H9 (cell line): Measurements from ENCODE around the gene KCTD16. TPM values are rescaled to one million over a fixed set of nuclear protein-coding genes. Genes with fewer than 3 reads are reported as not detected.

Experiments used
- DNase-seq: peaks from one replicate; pipeline ENCODE4 v3.0.0-alpha.2; 2017
- H2AFZ ChIP-seq: one replicate; pipeline ENCODE4 v1.6.1; 2013; ENCODE audit warnings: mild to moderate bottlenecking, low read length, control low read depth, moderate library complexity
- H2AK5ac ChIP-seq: 2 replicates; pipeline ENCODE4 v1.6.1; 2013; ENCODE audit warnings: low read length, control low read depth, mixed read lengths; ENCODE audit not compliant: insufficient read length
- H2BK120ac ChIP-seq: one replicate; pipeline ENCODE4 v1.6.1; 2013; ENCODE audit warnings: low read depth, mild to moderate bottlenecking, low read length, control low read depth, inconsistent platforms; ENCODE audit not compliant: poor library complexity, severe bottlenecking
- H2BK12ac ChIP-seq: 2 replicates; pipeline ENCODE4 v1.6.1; 2013; ENCODE audit warnings: low read length, control low read depth, mixed read lengths, low read depth; ENCODE audit not compliant: insufficient read length
- H2BK15ac ChIP-seq: 2 replicates; pipeline ENCODE4 v1.6.1; 2013; ENCODE audit warnings: low read depth, low read length, control low read depth
- H2BK20ac ChIP-seq: one replicate; pipeline ENCODE4 v1.6.1; 2013; ENCODE audit warnings: low read depth, mild to moderate bottlenecking, low read length, control low read depth, inconsistent platforms; ENCODE audit not compliant: poor library complexity, severe bottlenecking
- H2BK5ac ChIP-seq: 2 replicates; pipeline ENCODE4 v1.6.1; 2013; ENCODE audit warnings: low read length, control low read depth, mixed read lengths; ENCODE audit not compliant: insufficient read length
- H3K14ac ChIP-seq: 2 replicates; pipeline ENCODE4 v1.6.1; 2013; ENCODE audit warnings: low read length, control low read depth; ENCODE audit not compliant: insufficient read depth
- H3K18ac ChIP-seq: 2 replicates; pipeline ENCODE4 v1.6.1; 2013; ENCODE audit warnings: low read depth, mild to moderate bottlenecking, mixed read lengths, low read length, control low read depth; ENCODE audit not compliant: insufficient read length
- H3K23ac ChIP-seq: 2 replicates; pipeline ENCODE4 v1.6.1; 2013; ENCODE audit warnings: low read length, control low read depth, mixed read lengths, low read depth; ENCODE audit not compliant: insufficient read length
- H3K23me2 ChIP-seq: 2 replicates; pipeline ENCODE4 v1.6.1; 2013; ENCODE audit warnings: low read depth, mild to moderate bottlenecking, mixed read lengths, low read length, control low read depth; ENCODE audit not compliant: insufficient read length, poor library complexity, severe bottlenecking
- H3K27ac ChIP-seq: 2 replicates; pipeline ENCODE4 v1.5.1; 2013; ENCODE audit warnings: low read length, control low read depth, mixed read lengths, low read depth; ENCODE audit not compliant: insufficient read length
- H3K27me3 ChIP-seq: 2 replicates; pipeline ENCODE4 v1.6.1; 2013; ENCODE audit warnings: low read length, control low read depth, inconsistent platforms; ENCODE audit not compliant: insufficient read depth
- H3K4ac ChIP-seq: 2 replicates; pipeline ENCODE4 v1.6.1; 2013; ENCODE audit warnings: low read depth, mild to moderate bottlenecking, control low read depth, inconsistent platforms, low read length, moderate library complexity
- H3K4me1 ChIP-seq: 2 replicates; pipeline ENCODE4 v1.6.1; 2013; ENCODE audit warnings: low read length, control low read depth, inconsistent platforms; ENCODE audit not compliant: insufficient read depth
- H3K4me2 ChIP-seq: 2 replicates; pipeline ENCODE4 v1.6.1; 2013; ENCODE audit warnings: low read length, control low read depth, mixed read lengths; ENCODE audit not compliant: insufficient read length, insufficient read depth
- H3K56ac ChIP-seq: 2 replicates; pipeline ENCODE4 v1.6.1; 2013; ENCODE audit warnings: low read depth, mild to moderate bottlenecking, mixed read lengths, low read length, control low read depth; ENCODE audit not compliant: insufficient read length
- H3K79me1 ChIP-seq: 2 replicates; pipeline ENCODE4 v1.6.1; 2013; ENCODE audit warnings: low read depth, mild to moderate bottlenecking, moderate library complexity, low read length, control low read depth, inconsistent platforms; ENCODE audit not compliant: insufficient read depth, poor library complexity, severe bottlenecking
- H3K79me2 ChIP-seq: 2 replicates; pipeline ENCODE4 v1.6.1; 2013; ENCODE audit warnings: low read length, control low read depth, inconsistent platforms; ENCODE audit not compliant: insufficient read depth
- H3K9ac ChIP-seq: 2 replicates; pipeline ENCODE4 v1.6.1; 2013; ENCODE audit warnings: low read length, control low read depth, mixed read lengths; ENCODE audit not compliant: insufficient read length; ENCODE audit errors: extremely low read depth
- H3K9me3 ChIP-seq: one replicate; pipeline ENCODE4 v1.6.1; 2013; ENCODE audit warnings: low read depth, low read length, inconsistent platforms; ENCODE audit not compliant: control insufficient read depth
- H3T11ph ChIP-seq: one replicate; pipeline ENCODE4 v1.6.1; 2013; ENCODE audit warnings: mild to moderate bottlenecking, low read length, control low read depth, inconsistent platforms
- H4K20me1 ChIP-seq: one replicate; pipeline ENCODE4 v1.6.1; 2013; ENCODE audit not compliant: control insufficient read depth, insufficient read length, insufficient read depth
- H4K5ac ChIP-seq: 2 replicates; pipeline ENCODE4 v1.6.1; 2013; ENCODE audit warnings: low read depth, mild to moderate bottlenecking, mixed read lengths, low read length, control low read depth; ENCODE audit not compliant: insufficient read length
- H4K8ac ChIP-seq: replicated peaks from 2 replicates; pipeline ENCODE4 v1.6.1; 2013; ENCODE audit warnings: low read length, control low read depth, mixed read lengths, low read depth; ENCODE audit not compliant: insufficient read length
- H4K91ac ChIP-seq: 2 replicates; pipeline ENCODE4 v1.6.1; 2013; ENCODE audit warnings: low read depth, mild to moderate bottlenecking, moderate library complexity, mixed read lengths, low read length, control low read depth; ENCODE audit not compliant: insufficient read length
- H3K27ac Mint-ChIP-seq, 3 experiments: 2 replicates in 2 of 3; 3 replicates in 1 of 3; pipeline ENCODE4 v1.8.0; 2020 to 2021; ENCODE audit warnings: mixed read lengths in 3 of 3, mild to moderate bottlenecking in 1 of 3, moderate library complexity in 1 of 3
- H3K27me3 Mint-ChIP-seq: 2 replicates; pipeline ENCODE4 v1.8.0; 2021; ENCODE audit warnings: low read depth, mild to moderate bottlenecking, moderate library complexity, mixed read lengths
- H3K36me3 Mint-ChIP-seq, 3 experiments: 2 replicates in 2 of 3; 3 replicates in 1 of 3; pipeline ENCODE4 v1.8.0; 2020 to 2021; ENCODE audit warnings: low read depth in 3 of 3, mixed read lengths in 3 of 3; ENCODE audit not compliant: insufficient read depth in 1 of 3
- H3K4me1 Mint-ChIP-seq, 2 experiments: 2 replicates each; pipeline ENCODE4 v1.8.0; 2020; ENCODE audit warnings: mixed read lengths in 2 of 2
- H3K4me3 Mint-ChIP-seq, 2 experiments: 2 replicates in 1 of 2; 3 replicates in 1 of 2; pipeline ENCODE4 v1.8.0; 2020 to 2021; ENCODE audit warnings: mild to moderate bottlenecking in 2 of 2, mixed read lengths in 2 of 2, moderate library complexity in 1 of 2
- H3K9me3 Mint-ChIP-seq, 2 experiments: 2 replicates in 1 of 2; 3 replicates in 1 of 2; pipeline ENCODE4 v1.8.0; 2020; ENCODE audit warnings: mild to moderate bottlenecking in 2 of 2, mixed read lengths in 2 of 2, moderate library complexity in 1 of 2
- CTCF ChIP-seq: fragments of 200-600 bp; sonication (generic); conservative IDR thresholded peaks from 3 replicates; pipeline ENCODE4 v1.8.0; 2021; ENCODE audit warnings: antibody characterized with exemption, mild to moderate bottlenecking
- WGBS: extraction: QIAGEN DNeasy Blood & Tissue Kit; methylation state at CpG from one replicate; pipeline ENCODE4 v1.1.7; 2013; ENCODE audit warnings: missing lambda C conversion rate, low lambda C conversion rate, mixed read lengths; ENCODE audit not compliant: insufficient read length; ENCODE audit errors: extremely low coverage; 5-methylcytosine and 5-hydroxymethylcytosine counted together
- total RNA-seq: library from RNA; stranded (reverse); gene quantifications from 2 replicates; pipeline ENCODE4 v1.2.1, GENCODE V29; 2021

KCTD16 gene
- total RNA-seq, 1 experiment from 2014 or later = 0.09 TPM

GRCh38 chr5:144453753-144454152, 283.1 kb downstream of the KCTD16 start:
- TF ChIP-seq CTCF = no peak
- no peaks in the 10 kb centered on the region; the same call in 1 of the 2 replicates for H3K27me3 Mint-ChIP-seq

More at GRCh38 chr5:144453753-144454152, 283.1 kb downstream of the KCTD16 start:
- Histone ChIP-seq H3K56ac (no peak overlapping the region), H3K27me3 (no peaks in the 10 kb centered on the region), H3K79me2 (no peaks in the 10 kb centered on the region), H3K18ac (no peak overlapping the region), H3K4me1 (no peaks in the 10 kb centered on the region), H3K79me1 (no peaks in the 10 kb centered on the region), H3K4me2 (no peak overlapping the region), H2BK20ac (no peak overlapping the region), H3T11ph (no peak overlapping the region), H3K14ac (no peak overlapping the region), H4K20me1 (no peaks in the 10 kb centered on the region), H2BK5ac (no peak overlapping the region), H2BK120ac (no peak overlapping the region), H2AK5ac (no peak overlapping the region), H3K4ac (no peak overlapping the region), H2AFZ (no peak overlapping the region), H3K23me2 (no peaks in the 10 kb centered on the region), H2BK12ac (no peak overlapping the region), H4K91ac (no peak overlapping the region), H4K8ac (no peak overlapping the region), H3K9ac (no peak overlapping the region), H3K9me3 (no peaks in the 10 kb centered on the region), H4K5ac (no peak overlapping the region), H2BK15ac (no peak overlapping the region), H3K27ac (no peak overlapping the region), H3K23ac (no peak overlapping the region)
- Mint-ChIP-seq H3K36me3 (peaks cover 0 to 1% (median 0%) of the 10 kb centered on the region in 3 experiments; a peak in 1 of 7 replicates), H3K27ac (no peak overlapping the region), H3K4me1 (peaks cover 4 to 9% of the 10 kb centered on the region in 2 experiments; a peak in 2 of 4 replicates), H3K9me3 (no peaks in the 10 kb centered on the region), H3K4me3 (no peak overlapping the region)
- WGBS = no CpG with 5 or more reads among the region's 4 CpGs
- DNase-seq = no peak
